Stimulated activated CD4-positive, alpha-beta T cell treated with anti-CD3 and anti-CD28 coated beads, TNF-alpha, amount 100 ng/mL, for 1 hour (primary cell): ENCODE data around the gene FGGY.
"Not testable (repeated sequence)": the region's sequence is repeated elsewhere in the genome, so short reads cannot be mapped to it uniquely, and the experiment has no call there.

Source experiments
- DNase-seq, 3 donors: peaks; one replicate each; pipeline ENCODE4 v3.0.0-alpha.2; 2020; ENCODE audit warnings: low read depth in 3 of 3, low spot score in 1 of 3

Gene FGGY

GRCh38 chr1:59296358-59297256 lies at the start of gene FGGY:
FGGY (plus strand) TSS chr1:59297094; CDS start chr1:59321550, 24,456 bp downstream.
- peak; percentile 49 to 55 (median 50) for DNase-seq

GRCh38 chr1:59248758-59249157 lies 48.1 kb upstream of the FGGY start:
- no peak for DNase-seq

DNA sequence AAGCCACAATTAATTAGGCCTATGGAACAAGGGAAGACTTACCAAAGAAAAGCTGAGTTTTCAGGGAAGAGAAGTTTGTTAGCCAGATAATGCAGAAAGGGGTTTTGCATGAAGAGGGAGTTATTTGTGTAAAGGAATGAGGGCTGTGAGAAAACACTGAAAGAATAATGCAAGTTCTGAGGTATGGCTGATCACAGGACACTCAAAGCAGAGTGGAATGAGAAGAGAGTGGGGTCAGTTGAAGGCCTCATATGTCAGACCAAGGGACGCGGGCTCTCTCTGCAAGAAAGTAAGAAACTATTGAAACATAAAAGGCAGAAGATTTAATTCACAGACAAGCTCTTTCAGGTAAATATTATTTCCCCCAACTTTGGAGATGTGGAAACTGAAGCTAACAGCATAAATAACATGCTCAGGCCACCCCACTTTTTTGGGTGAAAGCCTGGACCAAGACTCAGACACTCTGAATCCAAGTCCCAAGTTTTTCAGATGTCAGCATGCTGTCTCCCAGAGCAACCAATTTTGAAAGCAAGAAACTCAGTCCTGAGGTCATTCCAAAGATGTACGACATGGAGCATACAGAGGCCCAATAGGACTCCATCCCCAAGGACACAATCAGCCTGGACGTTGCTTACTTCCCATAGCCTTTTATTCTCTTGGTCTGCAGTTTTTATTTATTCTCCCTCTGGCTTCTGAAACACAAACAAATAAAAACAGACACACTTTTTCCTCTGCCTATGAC lies 47.3 kb upstream of the FGGY start:
- DNase-seq, result no peak

DNA sequence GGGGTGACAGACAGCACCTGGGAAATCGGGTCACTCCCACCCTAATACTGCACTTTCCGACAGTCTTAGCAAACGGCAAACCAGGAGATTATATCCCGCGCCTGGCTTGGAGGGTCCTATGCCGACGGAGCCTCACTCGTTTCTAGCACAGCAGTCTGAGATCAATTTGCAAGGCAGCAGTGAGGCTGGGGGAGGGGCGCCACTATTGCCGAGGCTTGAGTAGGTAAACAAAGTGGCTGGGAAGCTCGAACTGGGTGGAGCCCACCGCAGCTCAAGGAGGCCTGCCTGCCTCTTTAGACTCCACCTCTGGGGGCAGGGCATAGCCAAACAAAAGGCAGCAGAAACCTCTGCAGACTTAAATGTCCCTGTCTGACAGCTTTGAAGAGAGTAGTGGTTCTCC lies 45.8 kb upstream of the FGGY start:
- not testable (repeated sequence) for DNase-seq

- DNase-seq, result not testable (repeated sequence)
Observed at GRCh38 chr1:59256429-59256828, 40.5 kb upstream of the FGGY start.

- DNase-seq, result no peak
Observed at GRCh38 chr1:59258412-59259032, 38.4 kb upstream of the FGGY start.

DNA sequence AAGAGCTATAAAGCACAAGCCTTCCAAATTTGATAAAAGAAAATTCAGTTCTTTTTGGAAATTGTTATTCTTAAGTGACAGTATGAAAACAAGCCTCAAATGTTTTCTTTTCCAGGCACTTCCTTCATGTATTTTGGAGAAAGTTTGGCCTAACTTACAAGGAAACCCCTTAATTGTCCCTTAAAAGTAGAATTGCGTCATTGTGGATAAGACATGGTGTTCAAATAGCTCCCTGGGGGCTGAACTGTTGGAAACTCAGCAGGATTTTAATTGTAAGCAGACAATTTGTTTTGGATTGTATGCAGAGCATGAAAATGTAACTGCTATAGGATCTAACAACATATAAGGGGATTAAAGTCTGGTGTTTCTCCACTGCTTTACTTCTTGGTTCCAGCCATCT lies 35.4 kb upstream of the FGGY start:
- no peak for DNase-seq

DNA sequence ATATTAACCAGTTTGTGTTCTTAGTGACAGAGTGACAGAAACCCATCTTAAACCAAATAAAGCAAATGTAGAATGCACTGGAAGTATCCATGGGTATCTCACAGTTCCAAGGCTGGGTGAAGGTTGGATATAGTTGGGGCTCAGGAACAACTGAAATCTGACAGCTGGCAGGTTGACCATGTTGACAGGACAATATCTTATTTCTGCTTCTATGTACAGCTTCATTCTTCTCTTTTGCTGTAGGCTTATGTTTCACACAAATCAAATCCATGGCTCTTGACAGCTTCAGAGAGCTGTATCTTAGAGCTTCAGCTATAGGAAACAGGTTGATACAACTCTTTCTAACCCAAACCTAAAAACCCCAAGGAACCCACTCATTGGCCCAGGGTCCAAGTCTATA lies 34.3 kb upstream of the FGGY start:
- no peak for DNase-seq

DNA sequence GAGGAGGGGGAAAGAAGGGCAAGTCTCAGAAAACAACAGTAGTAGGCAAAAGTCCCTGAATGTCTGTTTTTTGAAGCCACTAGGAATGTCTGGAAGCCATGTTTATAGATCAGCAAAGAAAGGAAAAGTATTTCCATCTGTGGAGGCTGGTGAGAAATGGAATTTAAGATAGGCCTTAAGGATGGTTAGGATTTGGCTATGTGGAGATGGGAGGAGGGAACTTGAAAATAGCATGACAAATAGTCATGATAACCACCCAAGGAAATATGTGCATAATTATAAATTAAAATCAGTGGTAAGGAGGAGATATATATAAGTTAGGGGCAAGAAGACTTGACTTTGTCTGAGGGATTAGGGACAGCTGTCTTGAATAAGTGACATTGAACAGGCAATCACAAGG lies 33.8 kb upstream of the FGGY start:
- DNase-seq, result no peak

DNA sequence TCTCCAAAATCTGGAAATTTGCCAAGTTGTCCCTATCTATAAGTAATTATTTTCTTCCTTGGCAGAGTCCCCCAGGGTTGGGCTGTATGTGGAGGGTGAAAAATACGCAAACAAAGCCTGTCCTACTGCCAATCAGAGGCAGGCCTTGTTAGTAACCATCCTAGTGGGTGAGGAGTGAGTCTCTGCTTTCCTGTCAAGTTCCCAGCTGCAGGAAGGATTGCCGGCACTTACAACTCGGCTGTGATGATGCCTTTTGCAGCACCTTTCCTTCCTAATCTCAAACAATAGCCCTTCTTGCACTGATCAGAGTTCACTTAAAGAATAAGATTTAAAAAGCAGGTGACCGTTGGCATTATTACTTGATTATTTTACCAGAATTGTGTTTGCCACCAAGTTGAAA lies 31.3 kb upstream of the FGGY start:
- DNase-seq, result no peak

- no peak for DNase-seq
Observed at GRCh38 chr1:59266180-59266926, 30.5 kb upstream of the FGGY start.

GRCh38 chr1:59266927-59267293 lies 30.0 kb upstream of the FGGY start:
- DNase-seq, result no peak

GRCh38 chr1:59268406-59268805 lies 28.5 kb upstream of the FGGY start:
- DNase-seq, result no peak

- no peak for DNase-seq
Observed at GRCh38 chr1:59271561-59272260, 25.2 kb upstream of the FGGY start.

DNA sequence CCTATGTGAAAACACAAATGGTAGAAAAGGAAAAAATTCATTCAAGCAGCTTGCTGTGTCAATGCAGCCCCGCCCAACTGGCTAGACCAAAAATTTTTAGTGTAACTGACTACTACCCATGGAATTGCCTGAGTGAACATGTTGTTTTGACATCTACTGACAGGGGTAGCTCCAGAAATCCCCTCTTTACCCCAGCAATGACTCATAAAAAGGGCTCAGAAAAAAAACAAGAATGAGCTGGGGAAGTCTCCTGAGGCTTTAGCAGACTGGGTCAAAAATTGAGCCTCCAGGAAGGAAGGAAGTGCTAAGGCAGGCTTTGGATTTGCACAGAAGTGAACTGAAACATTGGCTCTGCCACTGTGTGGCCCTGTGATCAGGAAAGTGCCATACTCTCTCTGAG lies 24.4 kb upstream of the FGGY start:
- DNase-seq, result no peak

- no peak for DNase-seq
Observed at GRCh38 chr1:59276439-59276851, 20.4 kb upstream of the FGGY start.

GRCh38 chr1:59278780-59279354 lies 18.0 kb upstream of the FGGY start:
- no peak for DNase-seq

GRCh38 chr1:59279645-59280044 lies 17.2 kb upstream of the FGGY start:
- DNase-seq, result no peak

DNA sequence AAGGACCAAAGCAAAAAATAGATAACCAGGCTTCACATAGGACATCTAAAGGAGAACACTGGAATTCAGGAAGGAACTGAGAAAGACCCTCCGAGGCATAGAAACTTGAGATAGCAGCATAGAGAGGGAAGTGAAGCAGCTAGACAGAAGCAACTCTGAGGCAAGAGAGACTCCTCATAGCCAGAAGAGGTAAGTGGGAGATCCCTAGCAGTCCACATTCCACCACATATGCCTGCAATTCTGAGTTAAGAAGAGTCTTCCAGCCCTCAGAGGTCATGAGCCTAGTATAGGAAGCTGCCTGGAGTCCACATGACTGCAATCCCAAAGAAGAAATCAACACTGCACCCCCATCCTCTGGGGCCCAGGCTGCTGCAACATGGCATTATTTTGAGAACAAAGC lies 13.9 kb upstream of the FGGY start:
- no peak for DNase-seq

- no peak for DNase-seq
Observed at GRCh38 chr1:59285691-59286090, 11.2 kb upstream of the FGGY start.
